Spleen (tissue), 11 donors: ENCODE results near the gene ELOB. TPM values are rescaled to one million over a fixed set of nuclear protein-coding genes. Genes with fewer than 3 reads are reported as not detected.

Experiments used
- DNase-seq: peaks from one replicate; pipeline ENCODE4 v3.0.0-alpha.2; 2020
- H3K27ac ChIP-seq, 8 donors: fragments of 200-600 bp; sonication (generic) in 7 of 8; 1 replicate in 4 of 8; 2 replicates in 4 of 8; pipeline versions ENCODE4 v1.5.0 to v1.8.0; 2016 to 2021; ENCODE audit warnings: inconsistent platforms in 4 of 8, mild to moderate bottlenecking in 4 of 8, moderate library complexity in 1 of 8
- H3K27me3 ChIP-seq, 7 donors: fragments of 200-600 bp; sonication (generic) in 6 of 7; replicated peaks in 1 of 7; 1 replicate in 4 of 7; 2 replicates in 3 of 7; pipeline versions ENCODE4 v1.5.0 to v1.8.0; 2016 to 2021; ENCODE audit warnings: inconsistent platforms in 3 of 7, mild to moderate bottlenecking in 1 of 7
- H3K36me3 ChIP-seq, 6 donors: fragments of 200-600 bp; sonication (generic) in 5 of 6; 1 replicate in 4 of 6; 2 replicates in 2 of 6; pipeline versions ENCODE4 v1.5.0 to v1.8.0; 2016 to 2021; ENCODE audit warnings: inconsistent platforms in 2 of 6
- H3K4me1 ChIP-seq, 6 donors: fragments of 200-600 bp; sonication (generic) in 5 of 6; 1 replicate in 3 of 6; 2 replicates in 3 of 6; pipeline versions ENCODE4 v1.5.0 to v1.8.0; 2016 to 2021; ENCODE audit warnings: inconsistent platforms in 3 of 6
- H3K4me3 ChIP-seq, 8 donors: fragments of 200-600 bp; sonication (generic) in 7 of 8; 1 replicate in 4 of 8; 2 replicates in 4 of 8; pipeline versions ENCODE4 v1.5.0 to v1.8.0; 2016 to 2021; ENCODE audit warnings: inconsistent platforms in 4 of 8, mild to moderate bottlenecking in 4 of 8, moderate library complexity in 2 of 8
- H3K9me3 ChIP-seq, 8 donors: fragments of 200-600 bp; sonication (generic) in 7 of 8; 1 replicate in 4 of 8; 2 replicates in 4 of 8; pipeline versions ENCODE4 v1.5.0 to v1.8.0; 2016 to 2021; ENCODE audit warnings: inconsistent platforms in 4 of 8
- POLR2A ChIP-seq, 3 donors: fragments of 450-650 bp; IDR thresholded peaks; one replicate each; pipeline ENCODE4 v1.5.1; 2017; ENCODE audit warnings: antibody characterized with exemption in 3 of 3, mild to moderate bottlenecking in 1 of 3
- POLR2AphosphoS5 ChIP-seq, 3 donors: sonication (generic); formaldehyde crosslinking; IDR thresholded peaks; one replicate each; pipeline ENCODE4 v1.5.1; 2017; ENCODE audit warnings: antibody characterized with exemption in 3 of 3
- WGBS, 5 donors: extraction: QIAGEN DNeasy Blood & Tissue Kit in 3 of 5; methylation state at CpG; one replicate each; pipeline versions ENCODE4 v1.1.5 to v1.1.7; 2013 to 2018; 5-methylcytosine and 5-hydroxymethylcytosine counted together
- intact Hi-C: fragments of 100-400 bp; cut with DNase I; formaldehyde crosslinking; loops from one replicate; pipeline ENCODE4 v1.15.0; 2023; ENCODE audit warnings: low total_unique reads
- polyA plus RNA-seq, 3 donors: library from polyadenylated mRNA; stranded (reverse); fragments of 200-250 nt; gene quantifications; one replicate each; pipeline ENCODE4 v1.2.1, GENCODE V29; 2013
- total RNA-seq, 7 donors: library from RNA; depleted of rRNA in 3 of 7; stranded (reverse); fragments of >200 nt in 3 of 7; fragmentation: NEBNext Ultra II Directional in 4 of 7; extraction: Animal tissue kit (Norgen Biotek cat#: 25700) in 4 of 7; gene quantifications; one replicate each; pipeline versions ENCODE4 v1.1.0 to v1.2.1, GENCODE V29; 2016 to 2021
- TF ChIP-seq, protein P1 (sequence below), 11 experiments: fragments of 200-600 bp in 7 of 11; fragments of 450-650 bp in 4 of 11; sonication (generic) in 4 of 11; IDR thresholded peaks in 8 of 11; conservative IDR thresholded peaks in 3 of 11; 1 replicate in 7 of 11; 2 replicates in 4 of 11; pipeline versions ENCODE4 v1.4.0 to v1.8.0; 2016 to 2021; ENCODE audit warnings: antibody characterized with exemption in 11 of 11, inconsistent platforms in 4 of 11, mild to moderate bottlenecking in 1 of 11
- donor health status: healthy with polysubstance abuse.
- donor health status: DM: no; HTN: no; CAD: no; lungs with moderate emphysema.
- donor health status: DM: no; HTN: no; CAD: no.
- donor health status: Bipolar disorder and iron deficiency.
- donor health status: healthy.
- donor health status: DM: no; HTN: no; CAD: no.
- donor health status: DM: yes; HTN: yes; CAD: no.

ELOB gene
- total and polyA plus RNA-seq, 10 donors, result 128 to 467 (median 219) TPM

DNA sequence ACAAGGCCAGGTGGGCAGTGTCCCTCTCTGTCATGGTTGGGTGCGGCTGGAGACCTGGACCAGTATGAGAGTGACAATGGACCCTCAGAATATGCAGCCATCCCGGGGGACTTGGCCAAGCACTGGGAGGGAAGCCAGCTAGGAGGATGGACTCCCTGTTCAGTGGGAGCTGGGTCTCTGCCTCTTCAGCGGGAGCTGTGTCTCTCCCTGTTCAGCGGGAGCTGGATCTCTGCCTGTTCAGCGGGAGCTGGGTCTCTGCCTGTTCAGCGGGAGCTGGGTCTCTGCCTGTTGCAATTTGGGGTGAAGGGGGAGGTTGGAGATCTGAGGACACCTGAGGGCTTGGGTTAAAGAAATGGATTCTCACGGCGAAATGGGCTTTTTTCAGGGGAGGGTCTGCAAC is 14.1 kb upstream of the ELOB start:
- TF ChIP-seq POLR2AphosphoS5 (IDR thresholded peaks at IDR 0.05) (no peak), POLR2A (IDR thresholded peaks at IDR 0.05) (no peak)
- TF ChIP-seq, protein P1, sequence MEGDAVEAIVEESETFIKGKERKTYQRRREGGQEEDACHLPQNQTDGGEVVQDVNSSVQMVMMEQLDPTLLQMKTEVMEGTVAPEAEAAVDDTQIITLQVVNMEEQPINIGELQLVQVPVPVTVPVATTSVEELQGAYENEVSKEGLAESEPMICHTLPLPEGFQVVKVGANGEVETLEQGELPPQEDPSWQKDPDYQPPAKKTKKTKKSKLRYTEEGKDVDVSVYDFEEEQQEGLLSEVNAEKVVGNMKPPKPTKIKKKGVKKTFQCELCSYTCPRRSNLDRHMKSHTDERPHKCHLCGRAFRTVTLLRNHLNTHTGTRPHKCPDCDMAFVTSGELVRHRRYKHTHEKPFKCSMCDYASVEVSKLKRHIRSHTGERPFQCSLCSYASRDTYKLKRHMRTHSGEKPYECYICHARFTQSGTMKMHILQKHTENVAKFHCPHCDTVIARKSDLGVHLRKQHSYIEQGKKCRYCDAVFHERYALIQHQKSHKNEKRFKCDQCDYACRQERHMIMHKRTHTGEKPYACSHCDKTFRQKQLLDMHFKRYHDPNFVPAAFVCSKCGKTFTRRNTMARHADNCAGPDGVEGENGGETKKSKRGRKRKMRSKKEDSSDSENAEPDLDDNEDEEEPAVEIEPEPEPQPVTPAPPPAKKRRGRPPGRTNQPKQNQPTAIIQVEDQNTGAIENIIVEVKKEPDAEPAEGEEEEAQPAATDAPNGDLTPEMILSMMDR (IDR thresholded peaks at IDR 0.05 in 8 of 11, conservative IDR thresholded peaks at IDR 0.05 in 3 of 11), result no peak
- H3K9me3 ChIP-seq, result no peaks in the 10 kb centered on the region
- H3K27me3 ChIP-seq, result peaks cover 0 to 72% (median 35%) of the 10 kb centered on the region in 7 donors
- intact Hi-C loops, result no loop called here
- peaks cover 0 to 23% (median 3%) of the 10 kb centered on the region in 6 donors for H3K4me1 ChIP-seq
- peak; percentile 40 for DNase-seq
- WGBS, 5 donors, result 76 to 86% (median 82%) methylated on average over 7 to 8 of the region's 8 CpGs
- no peaks in the 10 kb centered on the region for H3K36me3 ChIP-seq
- no peak overlapping the region for H3K27ac ChIP-seq
- no peak overlapping the region for H3K4me3 ChIP-seq

GRCh38 chr16:2790631-2791030 is 13.6 kb upstream of the ELOB start:
- Histone ChIP-seq H3K36me3 (no peaks in the 10 kb centered on the region), H3K27ac (no peak overlapping the region), H3K27me3 (peaks cover 0 to 72% (median 41%) of the 10 kb centered on the region in 7 donors), H3K9me3 (no peaks in the 10 kb centered on the region), H3K4me1 (peaks cover 2 to 28% (median 8%) of the 10 kb centered on the region in 6 donors), H3K4me3 (no peak overlapping the region)
- TF ChIP-seq, protein P1 (IDR thresholded peaks at IDR 0.05 in 8 of 11, conservative IDR thresholded peaks at IDR 0.05 in 3 of 11), result no peak
- TF ChIP-seq POLR2A (IDR thresholded peaks at IDR 0.05) (no peak), POLR2AphosphoS5 (IDR thresholded peaks at IDR 0.05) (no peak)
- WGBS, 5 donors, result 79 to 90% (median 83%) methylated on average over 3 to 5 of the region's 5 CpGs
- no peak for DNase-seq
- intact Hi-C loops, result no loop called here

- no peaks in the 10 kb centered on the region for H3K36me3 ChIP-seq
- no peak overlapping the region for H3K4me3 ChIP-seq
- intact Hi-C loops, result no loop called here
- H3K9me3 ChIP-seq, result no peaks in the 10 kb centered on the region
- DNase-seq, result no peak
- peaks cover 5 to 22% (median 17%) of the 10 kb centered on the region in 6 donors for H3K4me1 ChIP-seq
- 21 to 54% (median 31%) methylated on average over 6 to 7 of the region's 7 CpGs for WGBS, 5 donors
- TF ChIP-seq POLR2AphosphoS5 (IDR thresholded peaks at IDR 0.05) (no peak), POLR2A (IDR thresholded peaks at IDR 0.05) (no peak)
- TF ChIP-seq, protein P1 (IDR thresholded peaks at IDR 0.05 in 8 of 11, conservative IDR thresholded peaks at IDR 0.05 in 3 of 11), result no peak
- H3K27me3 ChIP-seq, result peaks cover 0 to 81% (median 48%) of the 10 kb centered on the region in 7 donors
- H3K27ac ChIP-seq, result no peak overlapping the region
These were observed 10.9 kb upstream of the ELOB start for GRCh38 chr16:2787961-2788360.

- no peak within 1 kb of the TSS for H3K4me3 ChIP-seq
- 23 to 45% (median 30%) methylated on average over 10 of the region's 10 CpGs for WGBS, 5 donors
- TF ChIP-seq POLR2A (IDR thresholded peaks at IDR 0.05), result no peak
- TF ChIP-seq, protein P1 (IDR thresholded peaks at IDR 0.05 in 8 of 11, conservative IDR thresholded peaks at IDR 0.05 in 3 of 11), result no peak
- no peak for TF ChIP-seq POLR2AphosphoS5 (IDR thresholded peaks at IDR 0.05)
- H3K4me1 ChIP-seq, result peaks cover 5 to 21% (median 17%) of the 10 kb centered on the region in 6 donors
- peaks cover 0 to 77% (median 48%) of the 10 kb centered on the region in 7 donors for H3K27me3 ChIP-seq
- no peaks in the 10 kb centered on the region for H3K9me3 ChIP-seq
- H3K36me3 ChIP-seq, result no peaks in the 10 kb centered on the region
- no peak within 1 kb of the TSS for H3K27ac ChIP-seq
- DNase-seq, result peak; percentile 62
- intact Hi-C loops, result no loop called here
These were observed 10.3 kb upstream of the ELOB start, which contains the start of gene PRSS33 for GRCh38 chr16:2787406-2787805. TSS of gene PRSS33 (minus strand) at chr16:2787560. CDS start at chr16:2786547, 1,013 bp downstream.
